H1 (cell line): ENCODE data around the gene CD44. TPM values are rescaled to one million over a fixed set of nuclear protein-coding genes. Genes with fewer than 3 reads are reported as not detected.

Experiments used
- CTCF ChIA-PET: fragments of 300-600 bp; sonication (Branson Sonifier 250); formaldehyde crosslinking; loops from one replicate; lab custom pipeline; 2021; ENCODE audit not compliant: partially characterized antibody; lab: Charles Lee
- POLR2A ChIA-PET: fragments of 300-600 bp; sonication (Branson Sonifier 250); formaldehyde crosslinking; loops from one replicate; lab custom pipeline; 2021; ENCODE audit warnings: inconsistent platforms; ENCODE audit not compliant: partially characterized antibody; lab: Charles Lee
- DNase-seq, 2 experiments: peaks; one replicate each; pipeline versions ENCODE4 v3.0.0 to v3.0.0-alpha.2; 2010 to 2022; ENCODE audit warnings: low spot score in 2 of 2, low read depth in 1 of 2, mixed read lengths in 1 of 2
- FAIRE-seq: peaks from 2 replicates; lab custom pipeline; 2011; peaks lifted over from hg19 to GRCh38; lab: Jason Lieb, UNC
- H2AFZ ChIP-seq: 2 replicates; pipeline ENCODE4 v1.8.1; 2012; ENCODE audit warnings: low read length, inconsistent platforms
- H2AK5ac ChIP-seq: 2 replicates; pipeline ENCODE4 v1.6.1; 2013; ENCODE audit warnings: low read depth, low read length
- H2BK120ac ChIP-seq: replicated peaks from 2 replicates; pipeline ENCODE3; 2013; ENCODE audit warnings: low read depth, low read length, inconsistent platforms
- H2BK12ac ChIP-seq: 2 replicates; pipeline ENCODE4 v1.6.1; 2013; ENCODE audit warnings: low read depth, low read length
- H2BK15ac ChIP-seq: 2 replicates; pipeline ENCODE4 v1.6.1; 2013; ENCODE audit warnings: low read length
- H2BK20ac ChIP-seq: 2 replicates; pipeline ENCODE4 v1.6.1; 2013; ENCODE audit warnings: low read length
- H2BK5ac ChIP-seq: 2 replicates; pipeline ENCODE4 v1.6.1; 2013; ENCODE audit warnings: low read depth, low read length
- H3K14ac ChIP-seq: 2 replicates; pipeline ENCODE4 v1.6.1; 2013; ENCODE audit warnings: inconsistent platforms; ENCODE audit not compliant: insufficient read length
- H3K18ac ChIP-seq: 2 replicates; pipeline ENCODE4 v1.6.1; 2013; ENCODE audit warnings: low read length; ENCODE audit errors: extremely low read depth
- H3K23ac ChIP-seq: 2 replicates; pipeline ENCODE4 v1.6.1; 2013; ENCODE audit warnings: inconsistent platforms; ENCODE audit not compliant: insufficient read length
- H3K23me2 ChIP-seq: 2 replicates; pipeline ENCODE4 v1.6.1; 2013; ENCODE audit warnings: low read depth, low read length
- H3K27ac ChIP-seq: 2 replicates; pipeline ENCODE4 v1.6.1; 2011; ENCODE audit warnings: low read depth, low read length, inconsistent platforms
- H3K27me3 ChIP-seq, 4 experiments: replicated peaks in 1 of 4; 1 replicate in 1 of 4; 2 replicates in 3 of 4; pipeline versions ENCODE4 v1.6.1 to v1.8.1; 2011 to 2013; ENCODE audit warnings: low read length in 3 of 4, mild to moderate bottlenecking in 3 of 4, inconsistent platforms in 2 of 4, mixed read lengths in 2 of 4, moderate library complexity in 1 of 4; ENCODE audit not compliant: control insufficient read depth in 3 of 4, insufficient read depth in 3 of 4; ENCODE audit errors: extremely low read depth in 1 of 4
- H3K36me3 ChIP-seq, 4 experiments: 2 replicates each; pipeline versions ENCODE4 v1.6.1 to v1.8.1; 2011 to 2013; ENCODE audit warnings: mild to moderate bottlenecking in 4 of 4, low read length in 3 of 4, moderate library complexity in 2 of 4, control low read depth in 1 of 4, inconsistent platforms in 1 of 4; ENCODE audit not compliant: insufficient read depth in 4 of 4, control insufficient read depth in 2 of 4
- H3K4ac ChIP-seq: replicated peaks from 2 replicates; pipeline ENCODE3; 2013; ENCODE audit warnings: low read length, low read depth, mixed read lengths, inconsistent platforms; ENCODE audit not compliant: insufficient read length
- H3K4me1 ChIP-seq, 4 experiments: replicated peaks in 1 of 4; 1 replicate in 1 of 4; 2 replicates in 3 of 4; pipeline versions ENCODE4 v1.6.1 to v1.8.1; 2011 to 2013; ENCODE audit warnings: low read length in 3 of 4, inconsistent platforms in 2 of 4, mixed read lengths in 1 of 4; ENCODE audit not compliant: insufficient read depth in 4 of 4, control insufficient read depth in 3 of 4
- H3K4me2 ChIP-seq, 2 experiments: 2 replicates each; pipeline versions ENCODE4 v1.6.1 to v1.8.1; 2011 to 2013; ENCODE audit warnings: low read depth in 2 of 2, low read length in 2 of 2, control low read depth in 1 of 2, inconsistent platforms in 1 of 2, mild to moderate bottlenecking in 1 of 2; ENCODE audit not compliant: insufficient read depth in 1 of 2
- H3K4me3 ChIP-seq, 4 experiments: fragments of 200-600, 300-600 bp in 1 of 4; sonication (generic), shearing (Covaris generic), sonication (Bioruptor Twin) in 1 of 4; 2 replicates each; pipeline versions ENCODE4 v1.5.1 to v1.8.1; 2011 to 2016; ENCODE audit warnings: low read length in 4 of 4, low read depth in 3 of 4, control low read depth in 2 of 4, inconsistent platforms in 2 of 4, mild to moderate bottlenecking in 2 of 4, mixed read lengths in 1 of 4, moderate library complexity in 1 of 4; ENCODE audit not compliant: insufficient read depth in 2 of 4; ENCODE audit errors: extremely low read depth in 1 of 4
- H3K56ac ChIP-seq: replicated peaks from 2 replicates; pipeline ENCODE3; 2013; ENCODE audit warnings: low read depth, mild to moderate bottlenecking, mixed read lengths, low read length, inconsistent platforms; ENCODE audit not compliant: insufficient read length
- H3K79me1 ChIP-seq: 2 replicates; pipeline ENCODE4 v1.6.1; 2013; ENCODE audit warnings: low read depth, low read length, control low read depth
- H3K79me2 ChIP-seq, 2 experiments: 2 replicates each; pipeline versions ENCODE4 v1.6.1 to v1.8.1; 2012 to 2013; ENCODE audit warnings: low read length in 2 of 2, mild to moderate bottlenecking in 2 of 2, inconsistent platforms in 1 of 2; ENCODE audit not compliant: insufficient read depth in 2 of 2, control insufficient read depth in 1 of 2
- H3K9ac ChIP-seq, 4 experiments: replicated peaks in 1 of 4; 1 replicate in 1 of 4; 2 replicates in 3 of 4; pipeline versions ENCODE4 v1.6.1 to v1.8.1; 2011 to 2013; ENCODE audit warnings: low read depth in 3 of 4, low read length in 3 of 4, control low read depth in 2 of 4, mild to moderate bottlenecking in 2 of 4, moderate library complexity in 2 of 4, inconsistent platforms in 1 of 4; ENCODE audit errors: extremely low read depth in 1 of 4
- H3K9me3 ChIP-seq, 2 experiments: 2 replicates each; pipeline versions ENCODE4 v1.6.1 to v1.8.1; 2012 to 2013; ENCODE audit warnings: mild to moderate bottlenecking in 2 of 2, moderate library complexity in 2 of 2, control low read depth in 1 of 2, inconsistent platforms in 1 of 2, low read depth in 1 of 2, low read length in 1 of 2, mixed read lengths in 1 of 2; ENCODE audit not compliant: insufficient read depth in 2 of 2
- H4K20me1 ChIP-seq, 2 experiments: replicated peaks in 1 of 2; 2 replicates each; pipeline versions ENCODE3 to v1.8.1; 2011 to 2013; ENCODE audit warnings: inconsistent platforms in 2 of 2, low read length in 2 of 2, mild to moderate bottlenecking in 1 of 2; ENCODE audit not compliant: insufficient read depth in 2 of 2, control insufficient read depth in 1 of 2
- H4K5ac ChIP-seq: 2 replicates; pipeline ENCODE4 v1.6.1; 2013; ENCODE audit warnings: low read length, low read depth, mixed read lengths, inconsistent platforms; ENCODE audit not compliant: insufficient read length
- H4K8ac ChIP-seq: 2 replicates; pipeline ENCODE4 v1.8.0; 2013; ENCODE audit warnings: mild to moderate bottlenecking, moderate library complexity, low read length, inconsistent platforms; ENCODE audit not compliant: insufficient read depth; ENCODE audit errors: extremely low read depth
- H4K91ac ChIP-seq: replicated peaks from 2 replicates; pipeline ENCODE3; 2013; ENCODE audit warnings: low read length, mixed read lengths, inconsistent platforms; ENCODE audit not compliant: insufficient read length
- CEBPB ChIP-seq: IDR thresholded peaks from 2 replicates; pipeline ENCODE4 v1.6.1; 2012; ENCODE audit warnings: low read depth, low read length
- CHD1 ChIP-seq: IDR thresholded peaks from 2 replicates; pipeline ENCODE4 v1.6.1; 2012; ENCODE audit warnings: low read depth, low read length, improper control_type of control experiment
- CREB1 ChIP-seq: IDR thresholded peaks from 2 replicates; pipeline ENCODE4 v1.6.1; 2012; ENCODE audit warnings: inconsistent platforms
- E2F6 ChIP-seq: IDR thresholded peaks from 2 replicates; pipeline ENCODE4 v1.6.1; 2012; ENCODE audit warnings: inconsistent platforms
- EP300 ChIP-seq, 2 experiments: IDR thresholded peaks; 1 replicate in 1 of 2; 2 replicates in 1 of 2; pipeline ENCODE4 v1.6.1; 2011 to 2012; ENCODE audit warnings: low read depth in 2 of 2, low read length in 2 of 2, mild to moderate bottlenecking in 2 of 2, borderline replicate concordance in 1 of 2, inconsistent platforms in 1 of 2, moderate library complexity in 1 of 2
- FOSL1 ChIP-seq: IDR thresholded peaks from 2 replicates; pipeline ENCODE4 v1.6.1; 2011; ENCODE audit warnings: mild to moderate bottlenecking, low read depth, low read length, moderate library complexity; ENCODE audit not compliant: insufficient read depth
- POLR2A ChIP-seq, 2 experiments: IDR thresholded peaks; 1 replicate in 1 of 2; 2 replicates in 1 of 2; pipeline ENCODE4 v1.6.1; 2011; ENCODE audit warnings: low read depth in 2 of 2, low read length in 2 of 2, mild to moderate bottlenecking in 2 of 2; ENCODE audit errors: control extremely low read depth in 1 of 2
- POLR2AphosphoS5 ChIP-seq: IDR thresholded peaks from 2 replicates; pipeline ENCODE4 v1.6.1; 2011; ENCODE audit warnings: low read depth, low read length
- SIN3A ChIP-seq, 2 experiments: IDR thresholded peaks in 1 of 2; conservative IDR thresholded peaks in 1 of 2; 2 replicates each; pipeline ENCODE4 v1.6.1; 2011 to 2012; ENCODE audit warnings: low read length in 2 of 2, improper control_type of control experiment in 1 of 2, low read depth in 1 of 2, mild to moderate bottlenecking in 1 of 2
- SIRT6 ChIP-seq: IDR thresholded peaks from one replicate; pipeline ENCODE4 v1.7.1; 2012; ENCODE audit warnings: low read length, inconsistent platforms
- SP4 ChIP-seq: IDR thresholded peaks from 2 replicates; pipeline ENCODE4 v1.6.1; 2012; ENCODE audit warnings: low read length, inconsistent platforms
- SUZ12 ChIP-seq: fragments of 200-600 bp; sonication (generic); IDR thresholded peaks from 2 replicates; pipeline ENCODE4 v1.6.1; 2012; ENCODE audit warnings: mild to moderate bottlenecking, inconsistent platforms, low read length, moderate library complexity, mixed read lengths
- YY1 ChIP-seq: IDR thresholded peaks from 2 replicates; pipeline ENCODE4 v1.6.1; 2011; ENCODE audit warnings: low read depth, mild to moderate bottlenecking, low read length
- WGBS, 2 experiments: shearing (Covaris generic) in 1 of 2; methylation state at CpG; one replicate each; pipeline versions ENCODE4 v1.1.6 to v1.1.7; 2013 to 2015; ENCODE audit warnings: low lambda C conversion rate in 2 of 2, mixed read lengths in 2 of 2, inconsistent platforms in 1 of 2, low coverage in 1 of 2, missing lambda C conversion rate in 1 of 2; ENCODE audit not compliant: insufficient replicate concordance in 2 of 2, insufficient coverage in 1 of 2, insufficient read length in 1 of 2; ENCODE audit errors: extremely low coverage in 1 of 2, missing lambda C conversion rate in 1 of 2; 5-methylcytosine and 5-hydroxymethylcytosine counted together
- polyA plus RNA-seq, 7 experiments: library from polyadenylated mRNA; depleted of rRNA in 3 of 7; stranded (reverse) in 5 of 7; unstranded in 2 of 7; fragments of >200 nt in 5 of 7; fragments of 200-250 nt in 2 of 7; gene quantifications; 1 replicate in 5 of 7; 2 replicates in 1 of 7; 4 replicates in 1 of 7; pipeline versions ENCODE4 v1.2.1 to v1.2.3, GENCODE V29; 2011 to 2013; ENCODE audit warnings: missing spikeins in 2 of 7, mixed read lengths in 2 of 7
- total RNA-seq: library from RNA; stranded (reverse); fragmentation: NEBNext Ultra II Directional; extraction: Animal tissue kit (Norgen Biotek cat#: 25700); gene quantifications from 2 replicates; pipeline ENCODE4 v1.2.1, GENCODE V29; 2021

The CD44 gene
- total and polyA plus RNA-seq, 2 of the 8 experiments (the other 6 are each of a cell fraction or from before 2014, with no cell fraction given) = 11.8 to 13.7 TPM

- H3K9me3 ChIP-seq = no peaks in the 10 kb centered on the region
- no peak overlapping the region for H4K91ac ChIP-seq
- H2BK12ac ChIP-seq = no peak overlapping the region
- no peak overlapping the region for H3K56ac ChIP-seq
- TF ChIP-seq CREB1 (no peak), EP300 (IDR thresholded peaks at IDR 0.05; ENCODE audit: borderline replicate concordance in 1 of 2, low read depth in 2 of 2, low read length in 2 of 2) (no peak), POLR2AphosphoS5 (no peak), CHD1 (no peak), FOSL1 (no peak), SIRT6 (no peak), SP4 (no peak), SIN3A (conservative IDR thresholded peaks at IDR 0.05 in 1 of 2, IDR thresholded peaks at IDR 0.05 in 1 of 2; ENCODE audit: low read depth in 1 of 2, low read length in 2 of 2) (no peak), YY1 (no peak), POLR2A (IDR thresholded peaks at IDR 0.05; ENCODE audit: control extremely low read depth in 1 of 2, low read depth in 2 of 2, low read length in 2 of 2) (no peak), CEBPB (no peak), E2F6 (no peak), SUZ12 (no peak)
- 85% methylated on average over 1 of the region's 1 CpG; no CpG with 5 or more reads in 1 of the 2 experiments for WGBS, 2 experiments
- no peaks in the 10 kb centered on the region for H3K23me2 ChIP-seq
- H2BK120ac ChIP-seq = no peak overlapping the region
- H3K79me1 ChIP-seq = no peaks in the 10 kb centered on the region
- no peak overlapping the region for H2BK15ac ChIP-seq
- H4K8ac ChIP-seq = no peak overlapping the region
- no peak overlapping the region; a peak in 1 of 8 replicates for H3K4me3 ChIP-seq
- H3K23ac ChIP-seq = no peak overlapping the region
- ChIA-PET CTCF (interaction anchor here (0.7 to 2.0 kb wide), 26 partner anchors 9 to 315 kb away, joined by 3 to 9 read pairs (median 3); no protein-coding TSS in a partner anchor), POLR2A (interaction anchor here (0.9 to 1.4 kb wide), 3 partner anchors 18 to 98 kb away, joined by 3 read pairs; partner anchors contain the start of gene CD44)
- H3K4me1 ChIP-seq = peaks cover 0 to 2% (median 2%) of the 10 kb centered on the region in 4 experiments; a peak in 4 of 7 replicates
- no peaks in the 10 kb centered on the region for H3K79me2 ChIP-seq
- no peak overlapping the region for H3K14ac ChIP-seq
- no peak overlapping the region for H2BK5ac ChIP-seq
- FAIRE-seq (no peak), DNase-seq (no peak)
- H3K27me3 ChIP-seq = no peaks in the 10 kb centered on the region; a peak in 2 of 7 replicates
- H2AFZ ChIP-seq = no peak overlapping the region
- H4K5ac ChIP-seq = no peak overlapping the region
- H2AK5ac ChIP-seq = no peak overlapping the region
- H2BK20ac ChIP-seq = no peak overlapping the region
- H3K4ac ChIP-seq = no peak overlapping the region
- no peaks in the 10 kb centered on the region for H3K36me3 ChIP-seq
- H3K4me2 ChIP-seq = 0 out of 4 replicates have a peak overlapping the region, but pooled peaks of 1 of the 2 experiments have one; percentile 7
- no peak overlapping the region for H3K18ac ChIP-seq
- no peak overlapping the region for H3K27ac ChIP-seq
- no peaks in the 10 kb centered on the region for H4K20me1 ChIP-seq
- H3K9ac ChIP-seq = no peak overlapping the region
Measured at GRCh38 chr11:35237351-35237750, 98.4 kb downstream of the CD44 start.
